Stimulated activated CD8-positive, alpha-beta memory T cell treated with anti-CD3 and anti-CD28 coated beads, Interleukin-4, amount 100 ng/mL, for 48 hours (primary cell): Measurements from ENCODE around the gene LRRTM4.
"Not testable (repeated sequence)": the region's sequence is repeated elsewhere in the genome, so short reads cannot be mapped to it uniquely, and the experiment has no call there.

Experiments used
- DNase-seq: peaks from one replicate; pipeline ENCODE4 v3.0.0-alpha.2; 2020

The LRRTM4 gene

DNA sequence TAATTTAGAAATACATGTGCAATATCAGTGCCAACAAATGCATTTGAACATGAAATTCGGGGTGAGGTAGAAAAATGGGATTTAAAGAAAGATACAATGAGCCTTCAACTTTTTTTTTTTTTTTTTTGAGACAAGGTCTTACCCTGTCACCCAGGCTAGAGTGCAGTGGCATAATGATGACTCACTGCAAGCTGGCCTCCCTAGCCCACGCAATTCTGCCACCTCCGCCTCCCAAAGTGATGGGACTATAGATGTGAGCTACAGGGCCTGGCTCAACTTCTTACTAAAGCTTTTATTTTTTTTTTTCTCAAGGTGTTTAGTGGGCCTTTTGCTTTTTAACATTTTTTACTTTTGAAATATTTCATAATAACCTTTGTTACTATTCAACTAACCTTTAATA is 365.6 kb downstream of the LRRTM4 start:
- no peak for DNase-seq

DNA sequence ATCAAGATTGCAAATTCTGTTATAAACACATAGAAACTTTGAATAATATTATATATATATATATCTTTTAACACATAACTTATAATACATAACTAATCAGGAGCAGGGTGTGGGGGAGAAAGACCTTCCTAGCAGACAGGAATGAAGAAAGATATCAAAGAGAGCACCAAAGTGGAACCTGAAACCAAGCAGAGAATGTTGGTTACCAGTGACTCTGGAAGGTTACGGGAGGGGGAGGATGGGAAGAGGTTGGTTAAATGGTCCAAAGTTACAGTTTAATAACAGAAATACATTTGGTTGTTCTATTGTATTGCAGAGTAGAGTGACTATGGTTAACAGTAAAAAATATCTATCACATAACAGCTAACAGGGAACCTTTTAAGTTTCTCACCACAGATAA is 366.7 kb downstream of the LRRTM4 start:
- no peak for DNase-seq

DNA sequence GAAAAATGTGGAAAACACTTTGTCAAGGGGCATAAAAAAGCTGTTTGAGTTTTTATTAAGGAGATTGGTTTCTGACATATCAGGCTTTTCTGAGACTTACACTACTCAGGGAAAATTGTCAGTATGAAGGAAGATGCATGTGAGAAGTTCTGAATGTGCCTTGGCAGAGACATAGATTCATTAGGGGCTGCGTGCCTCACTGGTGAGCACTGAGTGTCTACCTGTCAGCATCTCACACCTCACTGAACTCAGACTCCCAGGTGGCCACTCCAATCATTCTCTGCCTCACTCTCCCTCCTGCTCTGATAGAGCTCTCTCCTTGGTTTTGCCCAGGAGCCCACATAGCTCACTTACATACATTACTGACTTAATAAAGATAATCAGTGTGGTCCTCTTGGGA is 372.6 kb downstream of the LRRTM4 start:
- DNase-seq = no peak

DNA sequence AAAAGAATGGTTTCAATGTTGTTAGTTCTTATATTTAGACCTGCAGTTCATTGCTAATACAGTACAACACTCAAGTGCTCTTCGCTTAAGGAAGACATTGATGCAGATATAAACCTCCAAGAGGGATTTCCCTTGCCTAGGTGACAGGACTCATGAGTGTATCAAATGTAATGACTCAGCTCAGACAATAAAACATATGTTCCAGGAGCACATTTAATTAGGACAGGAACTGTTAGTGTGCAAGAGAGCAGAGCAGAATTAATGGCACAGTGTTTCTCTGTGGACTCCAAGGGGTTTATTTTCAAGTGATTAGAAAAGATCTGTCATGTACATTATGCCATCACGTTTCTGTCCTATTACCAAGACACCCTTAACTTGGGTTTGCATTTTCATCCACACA is 375.0 kb downstream of the LRRTM4 start:
- DNase-seq = no peak

DNA sequence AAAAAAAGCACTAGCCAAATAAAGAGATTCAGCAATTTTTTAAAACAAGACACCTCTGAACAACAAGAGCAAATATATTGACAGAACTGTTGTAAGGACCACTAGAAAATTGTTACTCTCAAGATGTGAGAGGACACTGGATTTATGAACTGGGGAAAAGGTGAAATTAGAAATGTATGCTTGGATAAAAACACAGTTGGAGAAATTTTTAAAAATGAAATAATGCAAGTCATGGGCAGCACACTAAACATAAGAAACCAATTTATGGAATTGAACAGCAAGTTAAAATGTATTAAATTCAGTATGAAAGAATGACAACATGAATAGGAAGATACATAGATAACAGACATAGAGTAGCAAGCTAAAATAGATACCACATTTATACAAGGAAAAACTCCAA is 377.4 kb downstream of the LRRTM4 start:
- no peak for DNase-seq

DNA sequence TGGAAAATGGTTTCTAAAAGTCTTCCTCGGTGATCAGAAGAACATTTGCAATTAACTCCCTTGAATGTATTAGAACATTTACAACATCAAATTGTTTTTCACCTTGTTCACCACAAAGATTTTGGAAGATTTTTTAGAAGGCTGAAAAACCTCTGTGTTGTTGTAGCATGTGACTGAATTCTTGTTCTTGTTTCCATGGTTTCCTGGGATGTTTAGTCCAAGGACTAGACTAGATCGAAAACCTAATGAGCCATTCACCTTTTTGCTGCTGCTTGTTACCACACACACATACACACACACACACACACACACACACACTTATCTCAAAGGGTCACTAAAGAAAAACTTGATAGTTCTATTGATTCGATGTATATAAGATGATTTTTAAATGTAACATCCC is 380.0 kb downstream of the LRRTM4 start:
- no peak for DNase-seq

DNA sequence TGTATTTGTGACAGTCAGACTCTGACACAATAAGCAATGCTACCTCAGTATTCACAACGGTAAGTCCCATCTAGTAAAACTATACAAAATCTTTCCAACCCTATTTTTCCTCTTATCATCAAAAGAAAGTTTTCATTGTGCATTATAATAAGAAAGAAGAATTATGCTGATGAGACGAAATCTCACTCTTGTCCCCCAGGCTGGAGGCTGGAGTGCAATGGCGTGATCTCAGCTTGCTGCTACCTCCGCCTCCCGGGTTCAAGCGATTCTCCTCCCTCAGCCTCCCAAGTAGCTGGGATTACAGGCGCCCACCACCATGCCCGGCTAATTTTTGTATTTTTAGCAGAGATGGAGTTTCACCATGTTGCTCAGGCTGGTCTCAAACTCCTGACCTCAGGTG is 393.7 kb downstream of the LRRTM4 start:
- DNase-seq = not testable (repeated sequence)

DNA sequence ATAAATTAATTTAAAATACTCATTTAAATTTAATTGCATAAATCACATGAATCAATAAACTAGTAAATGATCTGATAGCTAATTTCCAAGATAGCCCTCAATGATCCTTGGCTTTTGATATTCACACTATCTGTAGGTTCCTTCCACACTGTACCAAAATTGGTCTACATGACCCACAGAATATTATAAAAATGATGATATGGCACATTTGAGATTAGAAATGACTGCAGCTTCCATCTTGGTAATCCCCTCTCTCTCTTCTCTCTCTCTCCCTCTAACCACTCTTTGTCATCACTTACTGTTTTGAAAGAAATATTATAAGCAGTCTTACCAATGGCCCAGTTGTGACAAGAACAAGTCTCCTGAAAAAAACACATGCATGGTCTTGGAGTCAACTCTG is 394.8 kb downstream of the LRRTM4 start:
- DNase-seq = no peak

DNA sequence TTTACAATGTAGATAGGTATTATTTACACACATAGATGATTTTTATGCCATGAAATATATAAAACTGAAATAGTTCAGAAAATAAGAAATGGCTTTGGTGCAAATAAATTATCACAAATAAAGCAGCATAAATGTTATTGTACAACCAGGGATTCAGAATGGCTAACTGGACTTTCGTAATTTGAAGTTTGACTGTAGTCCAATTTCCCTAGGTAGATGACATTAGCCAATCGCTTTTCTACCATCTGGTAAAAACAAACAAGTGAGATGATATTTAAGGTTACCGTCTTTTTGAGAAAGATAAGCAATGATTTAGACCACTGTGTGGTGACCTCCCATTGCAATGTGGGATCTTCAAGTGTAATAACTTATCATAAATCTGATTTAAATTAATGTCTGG is 400.7 kb downstream of the LRRTM4 start:
- DNase-seq = no peak

DNA sequence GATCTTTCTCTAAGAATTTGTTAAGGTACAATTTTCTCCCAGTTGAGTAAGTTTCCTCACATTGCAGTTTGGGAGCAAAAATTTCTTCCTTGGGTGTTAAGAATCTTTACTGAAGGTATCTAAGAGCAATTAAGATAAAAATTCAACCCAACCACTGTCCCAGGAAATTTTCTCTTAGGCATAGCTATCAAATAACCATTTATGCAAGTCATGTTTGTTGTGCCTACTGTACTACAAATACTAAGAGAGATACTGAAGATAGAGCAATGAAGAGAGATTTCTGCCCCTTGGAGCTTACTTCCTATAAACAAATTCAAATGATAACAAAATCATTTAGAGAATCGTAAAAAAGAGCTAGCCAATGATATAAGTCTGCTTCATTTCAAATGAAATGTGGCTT is 402.8 kb downstream of the LRRTM4 start:
- DNase-seq = no peak

DNA sequence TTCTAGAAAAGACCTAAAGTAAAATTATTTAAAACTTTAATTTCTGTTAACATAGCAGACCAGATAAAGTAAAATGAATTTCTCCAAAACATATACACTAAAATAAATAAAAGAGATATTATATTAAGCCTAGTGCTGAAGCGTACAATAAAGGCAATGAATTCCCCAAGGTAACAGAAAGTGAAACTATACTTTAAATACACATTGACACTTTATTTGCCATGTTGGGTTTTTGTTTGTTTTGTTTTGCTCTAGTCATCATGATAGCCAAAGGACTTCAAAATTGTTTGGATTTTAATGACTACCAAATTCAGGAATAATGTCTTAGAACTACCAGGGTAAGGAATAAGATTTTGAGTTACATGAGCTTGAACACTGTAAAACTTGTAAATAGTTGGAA is 413.3 kb downstream of the LRRTM4 start:
- no peak for DNase-seq

DNA sequence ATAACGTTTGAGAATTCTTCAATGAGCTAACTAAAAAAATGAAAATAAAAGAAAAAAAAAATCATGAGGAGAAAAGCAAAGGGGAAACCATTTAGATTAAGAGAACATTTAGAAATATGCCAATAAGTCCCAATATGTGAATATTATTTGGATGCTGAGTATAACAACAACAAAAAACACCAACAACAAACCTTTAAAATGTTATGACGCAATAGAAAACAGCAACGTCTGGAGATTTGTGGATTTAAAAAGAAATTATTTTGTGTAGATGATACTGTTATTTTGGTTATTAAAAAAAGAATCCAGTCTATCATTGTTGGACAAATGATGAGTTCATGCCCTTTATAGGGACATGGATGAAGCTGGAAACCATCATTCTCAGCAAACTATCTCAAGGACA is 417.2 kb downstream of the LRRTM4 start:
- DNase-seq = no peak

DNA sequence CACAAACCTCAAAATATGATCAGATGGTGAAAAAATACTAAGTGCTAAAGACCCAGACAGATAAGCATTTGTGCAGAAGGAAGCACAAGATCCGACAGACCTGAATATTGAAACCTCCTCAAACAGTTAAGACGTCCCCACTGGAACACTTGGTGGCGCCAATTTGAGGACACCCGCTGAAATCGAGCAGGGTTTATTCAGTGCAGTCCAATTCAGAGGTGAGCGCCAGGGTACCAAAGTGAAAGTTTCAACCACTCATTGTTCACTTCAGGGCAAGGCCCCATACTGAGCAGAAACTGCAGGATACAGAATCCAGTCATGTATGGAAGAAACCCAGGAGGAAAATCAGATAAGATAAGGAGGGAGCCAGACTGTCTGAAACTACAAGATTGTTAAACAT is 417.6 kb downstream of the LRRTM4 start:
- no peak for DNase-seq

DNA sequence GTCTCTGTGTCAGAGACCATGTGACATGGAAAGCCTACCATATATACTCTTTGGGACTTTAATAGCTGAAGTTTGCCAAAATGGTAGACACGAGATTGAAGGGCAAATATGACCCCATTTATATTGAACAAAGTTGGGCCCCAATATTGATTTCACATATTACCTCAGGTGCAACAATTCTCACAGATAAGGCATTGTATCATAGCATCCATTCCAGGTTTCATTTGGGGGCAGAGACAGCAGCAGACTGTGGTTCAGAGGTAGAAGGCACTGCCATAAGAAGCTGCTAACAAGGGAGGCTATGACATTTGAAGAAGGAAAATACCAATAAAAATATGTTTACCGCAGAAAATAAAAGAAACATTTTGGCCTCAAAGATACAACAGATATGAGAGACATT is 419.2 kb downstream of the LRRTM4 start:
- no peak for DNase-seq

DNA sequence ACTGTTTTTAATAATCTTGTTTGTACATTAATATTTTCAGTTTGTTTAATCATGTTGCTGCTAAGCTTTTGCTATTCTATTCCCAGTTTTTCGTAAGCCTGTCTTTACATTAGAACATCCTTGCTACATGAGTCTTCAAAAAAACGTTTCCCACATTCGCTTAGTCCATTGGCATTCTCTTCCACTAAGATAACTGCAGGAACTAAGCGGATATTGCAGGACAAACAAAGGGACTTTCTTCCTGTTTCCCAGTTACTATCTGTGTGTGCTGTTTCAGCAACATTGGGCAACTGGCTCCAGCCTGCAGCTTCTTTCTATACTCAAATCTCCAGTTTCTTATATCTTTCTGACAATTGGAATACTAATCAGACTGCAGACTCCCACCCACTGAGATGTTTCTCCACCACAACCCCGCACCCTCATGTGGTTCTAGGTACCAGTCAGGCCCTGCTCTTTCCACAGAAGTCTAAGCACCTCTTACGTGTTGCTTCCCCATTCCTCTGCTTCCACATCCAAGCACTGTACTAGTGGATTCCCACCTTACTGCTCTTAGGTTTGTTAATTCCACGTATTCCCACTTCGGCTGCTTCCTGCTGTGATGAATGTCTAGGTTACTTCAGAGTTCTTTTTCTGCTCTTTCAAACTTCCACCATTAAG is 420.3 kb downstream of the LRRTM4 start:
- DNase-seq = no peak

DNA sequence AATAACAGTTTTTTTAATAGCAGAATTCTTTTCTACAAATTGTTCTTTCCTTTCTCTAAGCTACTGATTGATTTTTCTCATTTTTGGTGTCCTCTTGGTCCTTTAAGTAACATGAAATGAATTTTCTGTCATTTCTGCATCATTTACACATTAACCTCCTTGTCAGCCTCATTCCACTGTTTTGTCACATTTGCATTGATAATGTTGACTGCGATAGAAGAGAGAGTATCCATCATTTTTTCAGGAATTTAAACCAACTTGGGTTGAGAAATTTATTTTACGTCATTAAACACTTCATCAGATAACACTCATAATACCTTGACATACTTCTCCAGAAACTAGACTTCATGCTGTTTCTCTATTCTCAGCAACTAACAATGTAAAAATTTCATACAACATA is 422.2 kb downstream of the LRRTM4 start:
- no peak for DNase-seq

DNA sequence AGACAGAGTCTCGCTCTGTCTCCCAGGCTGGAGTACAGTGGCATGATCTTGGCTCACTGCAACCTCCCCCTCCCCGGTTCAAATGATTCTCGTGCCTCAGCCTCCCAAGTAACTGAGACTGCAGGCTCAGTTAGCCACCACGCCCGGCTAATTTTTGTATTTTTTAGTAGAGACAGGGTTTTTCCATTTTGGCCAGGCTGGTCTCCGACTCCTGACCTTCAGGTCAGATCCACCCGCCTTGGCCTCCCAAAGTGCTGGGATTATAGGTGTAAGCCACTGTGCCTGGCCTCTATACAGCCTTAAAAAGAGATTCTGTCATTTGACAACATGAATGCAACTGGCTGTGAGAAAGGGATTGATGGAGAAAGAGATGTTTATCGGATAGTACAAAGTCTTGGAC is 426.7 kb downstream of the LRRTM4 start:
- not testable (repeated sequence) for DNase-seq

DNA sequence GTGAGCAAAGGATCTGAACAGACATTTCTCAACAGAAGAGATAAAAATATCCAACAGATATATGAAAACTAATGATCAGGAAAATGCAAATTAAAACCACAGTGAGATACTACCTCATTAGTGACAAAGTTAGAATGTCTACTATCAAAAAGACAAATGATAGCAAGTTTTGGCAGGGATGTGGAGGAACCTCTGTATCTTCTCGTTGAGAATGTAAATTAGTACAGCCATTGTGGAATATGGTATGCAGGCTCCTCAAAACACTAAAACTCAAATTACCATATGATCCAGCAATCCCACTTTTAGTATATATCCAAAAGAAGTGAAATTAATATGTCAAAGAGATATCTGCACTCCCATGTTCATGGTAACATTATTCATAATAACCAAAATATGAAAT is 427.1 kb downstream of the LRRTM4 start:
- DNase-seq = no peak

DNA sequence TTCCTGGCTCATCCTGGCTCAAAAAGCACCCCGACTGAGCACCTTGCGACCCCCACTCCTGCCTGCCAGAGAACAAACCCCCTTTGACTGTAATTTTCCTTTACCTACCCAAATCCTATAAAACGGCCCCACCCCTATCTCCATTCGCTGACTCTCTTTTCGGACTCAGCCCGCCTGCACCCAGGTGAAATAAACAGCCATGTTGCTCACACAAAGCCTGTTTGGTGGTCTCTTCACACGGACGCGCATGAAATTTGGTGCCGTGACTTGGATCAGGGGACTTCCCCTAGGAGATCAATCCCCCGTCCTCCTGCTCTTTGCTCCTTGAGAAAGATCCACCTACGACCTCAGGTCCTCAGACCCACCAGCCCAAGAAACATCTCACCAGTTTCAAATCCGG is 433.8 kb downstream of the LRRTM4 start:
- not testable (repeated sequence) for DNase-seq

DNA sequence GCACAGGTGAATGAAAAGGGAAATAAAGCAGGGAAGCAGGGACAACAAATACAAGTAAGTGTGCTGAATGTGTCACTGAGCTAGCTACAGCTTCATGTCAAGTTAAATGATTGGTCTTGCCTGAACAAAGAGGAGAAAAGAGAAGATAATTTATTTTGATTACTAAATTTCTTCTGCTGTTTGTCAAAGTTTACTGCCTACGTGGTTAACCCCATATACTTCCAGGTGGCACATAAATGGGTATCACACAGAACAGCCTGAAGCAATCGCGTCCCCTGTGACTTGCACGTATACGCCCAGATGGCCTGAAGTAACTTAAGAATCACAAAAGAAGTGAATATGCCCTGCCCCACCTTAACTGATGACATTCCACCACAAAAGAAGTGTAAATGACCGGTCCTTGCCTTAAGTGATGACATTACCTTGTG is 434.2 kb downstream of the LRRTM4 start:
- DNase-seq = no peak

DNA sequence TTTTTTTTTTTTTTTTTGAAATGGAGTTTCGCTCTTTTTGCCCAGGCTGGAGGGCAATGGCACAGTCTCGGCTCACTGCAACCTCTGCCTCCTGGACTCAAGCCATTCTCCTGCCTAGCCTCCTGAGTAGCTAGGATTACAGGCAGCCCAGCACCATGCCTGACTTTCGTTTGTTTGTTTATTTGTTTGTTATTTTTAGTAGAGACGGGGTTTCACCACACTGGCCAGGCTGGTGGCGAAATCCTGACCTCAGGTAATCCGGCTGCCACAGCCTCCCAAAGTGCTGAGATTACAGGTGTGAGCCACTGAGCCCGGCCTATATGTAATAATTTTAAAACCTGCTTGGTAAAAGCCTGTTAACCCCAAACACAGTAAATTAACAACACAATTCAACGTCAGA is 435.7 kb downstream of the LRRTM4 start:
- DNase-seq = no peak

DNA sequence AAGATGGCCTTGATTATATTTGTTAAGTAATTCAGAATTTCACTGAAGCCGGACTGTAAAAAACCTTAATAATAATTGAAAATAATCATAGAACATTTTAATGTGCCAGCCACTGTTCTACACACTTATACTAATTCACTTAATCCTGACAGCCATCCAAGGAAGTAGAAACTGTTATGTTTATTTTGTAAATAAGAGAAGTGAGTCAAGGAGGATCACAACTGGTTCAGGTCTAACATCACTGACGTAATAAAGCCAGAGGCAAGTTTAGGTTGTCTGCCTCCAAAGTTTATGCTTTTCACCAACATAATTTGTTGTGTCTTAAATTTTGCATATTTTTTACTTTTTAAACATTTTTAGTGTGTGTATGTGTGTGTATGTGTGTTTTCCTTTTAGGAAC is 436.1 kb downstream of the LRRTM4 start:
- DNase-seq = no peak

DNA sequence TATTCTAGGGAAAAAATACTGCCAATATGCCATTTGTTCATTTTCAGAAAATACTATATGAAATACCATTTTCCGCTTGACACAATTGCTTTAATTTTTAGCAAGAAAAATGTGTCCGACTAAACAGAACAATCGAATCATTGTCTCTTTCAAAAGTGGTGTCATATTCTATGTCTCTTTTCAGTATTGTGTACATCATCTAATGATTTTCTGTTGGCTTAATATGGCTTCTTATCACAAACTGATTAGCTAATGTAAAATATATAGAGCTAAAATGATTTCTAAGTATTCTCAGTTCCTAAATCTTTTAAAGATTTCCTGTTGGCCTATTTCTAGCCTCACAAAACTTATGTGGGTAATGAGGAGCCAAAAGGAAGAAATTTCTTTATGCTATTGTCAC is 436.6 kb downstream of the LRRTM4 start:
- no peak for DNase-seq

DNA sequence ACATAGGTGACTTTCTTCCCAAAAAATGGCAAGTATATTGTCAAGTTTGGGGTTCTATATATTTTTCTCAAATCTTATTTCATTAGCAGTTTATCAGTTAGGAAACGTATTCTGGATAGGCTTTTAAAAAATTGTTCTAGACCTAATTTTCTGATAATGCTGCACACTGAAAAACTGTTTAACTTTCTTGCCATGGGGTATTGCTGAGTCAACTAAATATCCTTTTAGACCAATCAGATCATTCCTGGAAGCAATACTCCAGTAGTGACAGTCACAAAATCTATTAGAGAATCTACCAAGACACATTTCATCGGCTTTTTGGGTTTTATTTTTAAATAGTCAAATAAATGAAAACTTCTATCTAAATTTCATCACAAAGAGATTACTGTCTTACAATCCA is 440.6 kb downstream of the LRRTM4 start:
- DNase-seq = no peak

DNA sequence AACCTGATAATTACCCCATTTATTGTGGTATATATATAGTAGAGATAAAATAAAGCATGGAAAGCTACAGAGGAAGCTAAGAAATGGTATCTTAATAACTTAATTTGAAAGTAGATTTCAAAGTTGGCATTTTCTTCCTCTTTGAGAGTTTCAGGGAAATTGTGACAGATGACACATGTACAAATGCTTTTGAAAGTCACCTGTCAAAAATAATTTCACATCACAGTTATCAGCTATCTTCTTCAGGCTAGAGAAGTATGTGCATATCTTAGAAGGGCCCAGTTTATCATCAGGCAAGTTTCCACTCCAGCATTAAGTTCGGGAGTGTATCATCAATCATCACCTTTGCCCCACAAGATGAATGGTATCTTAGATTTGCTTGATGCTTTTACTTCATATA is 457.9 kb downstream of the LRRTM4 start:
- DNase-seq = no peak

DNA sequence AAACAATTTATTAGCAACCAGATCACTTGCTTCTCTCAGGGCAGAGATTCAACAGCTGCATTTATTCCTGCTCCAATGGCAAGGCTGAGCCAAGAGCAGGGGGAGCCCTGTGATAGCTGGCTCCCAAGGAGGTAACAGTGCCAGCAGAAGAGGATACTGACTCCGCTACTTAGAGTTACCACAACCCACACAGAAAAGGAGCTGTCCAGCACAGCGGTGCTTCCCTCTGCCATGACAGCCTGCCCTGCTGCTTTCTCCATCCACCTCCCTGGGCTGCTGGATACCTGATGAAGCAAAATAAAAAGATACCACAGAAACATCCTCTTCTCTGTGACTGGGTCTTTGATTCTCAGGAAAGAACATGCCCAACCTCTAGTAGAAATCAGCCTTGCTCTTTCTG is 467.2 kb downstream of the LRRTM4 start:
- DNase-seq = no peak
